Measurements from ENCODE around the gene MTF1. TPM values are rescaled to one million over a fixed set of nuclear protein-coding genes. Genes with fewer than 3 reads are reported as not detected.

The MTF1 gene
- total RNA-seq, 1 donor: 4.3 TPM

GRCh38 chr1:37825506-37825905 lies 33.9 kb downstream of the MTF1 start:
- DNase-seq (ENCODE audit: insufficient read length, low spot score, missing footprints): no peak
- no peak overlapping the region for H2AFZ ChIP-seq (ENCODE audit: low read length)
- no peaks in the 10 kb centered on the region for H3K79me2 ChIP-seq (ENCODE audit: insufficient read depth, low read length)
- no peak overlapping the region for H3K27ac ChIP-seq (ENCODE audit: low read depth, low read length)
- H3K4me2 ChIP-seq (ENCODE audit: insufficient read depth, low read length): no peak overlapping the region
- no peaks in the 10 kb centered on the region for H3K9me3 ChIP-seq (ENCODE audit: low read depth, low read length)
- H3K27me3 ChIP-seq (ENCODE audit: insufficient read depth, low read length): no peaks in the 10 kb centered on the region
- no peak overlapping the region for H3K4me3 ChIP-seq (ENCODE audit: insufficient read depth, low read length)
- peaks cover 22% of the 10 kb centered on the region for H3K36me3 ChIP-seq (ENCODE audit: insufficient read depth, low read length)
- H3K4me1 ChIP-seq (ENCODE audit: insufficient read depth, low read length): no peaks in the 10 kb centered on the region
- peaks cover 4% of the 10 kb centered on the region for H4K20me1 ChIP-seq (ENCODE audit: insufficient read depth, low read length)
- no peak for TF ChIP-seq CTCF (IDR thresholded peaks at IDR 0.05; ENCODE audit: extremely low read depth, low read depth, low read length)

- Histone ChIP-seq H4K20me1 (ENCODE audit: insufficient read depth, low read length) (peaks cover 6% of the 10 kb centered on the region), H3K27me3 (ENCODE audit: insufficient read depth, low read length) (no peaks in the 10 kb centered on the region), H3K36me3 (ENCODE audit: insufficient read depth, low read length) (peaks cover 32% of the 10 kb centered on the region), H2AFZ (ENCODE audit: low read length) (no peak overlapping the region), H3K4me2 (ENCODE audit: insufficient read depth, low read length) (no peak overlapping the region), H3K4me1 (ENCODE audit: insufficient read depth, low read length) (peaks cover 5% of the 10 kb centered on the region), H3K4me3 (ENCODE audit: insufficient read depth, low read length) (no peak overlapping the region), H3K79me2 (ENCODE audit: insufficient read depth, low read length) (no peaks in the 10 kb centered on the region), H3K9me3 (ENCODE audit: low read depth, low read length) (no peaks in the 10 kb centered on the region), H3K27ac (ENCODE audit: low read depth, low read length) (peak overlapping the region; percentile 13)
- no peak for DNase-seq (ENCODE audit: insufficient read length, low spot score, missing footprints)
- no peak for TF ChIP-seq CTCF (IDR thresholded peaks at IDR 0.05; ENCODE audit: extremely low read depth, low read depth, low read length)
Observed at GRCh38 chr1:37824001-37824400, 35.4 kb downstream of the MTF1 start.

GRCh38 chr1:37822906-37823815 lies 36.2 kb downstream of the MTF1 start:
- Histone ChIP-seq H4K20me1 (ENCODE audit: insufficient read depth, low read length) (peaks cover 6% of the 10 kb centered on the region), H3K79me2 (ENCODE audit: insufficient read depth, low read length) (no peaks in the 10 kb centered on the region), H3K27me3 (ENCODE audit: insufficient read depth, low read length) (no peaks in the 10 kb centered on the region), H3K4me1 (ENCODE audit: insufficient read depth, low read length) (peaks cover 5% of the 10 kb centered on the region), H3K36me3 (ENCODE audit: insufficient read depth, low read length) (peaks cover 32% of the 10 kb centered on the region), H3K27ac (ENCODE audit: low read depth, low read length) (peak overlapping the region; percentile 13), H3K9me3 (ENCODE audit: low read depth, low read length) (no peaks in the 10 kb centered on the region), H3K4me3 (ENCODE audit: insufficient read depth, low read length) (no peak overlapping the region), H2AFZ (ENCODE audit: low read length) (no peak overlapping the region), H3K4me2 (ENCODE audit: insufficient read depth, low read length) (peak overlapping the region; percentile 14)
- TF ChIP-seq CTCF (IDR thresholded peaks at IDR 0.05; ENCODE audit: extremely low read depth, low read depth, low read length): no peak
- DNase-seq (ENCODE audit: insufficient read length, low spot score, missing footprints): no peak

- no peaks in the 10 kb centered on the region for H3K27me3 ChIP-seq (ENCODE audit: insufficient read depth, low read length)
- peaks cover 45% of the 10 kb centered on the region for H3K36me3 ChIP-seq (ENCODE audit: insufficient read depth, low read length)
- H2AFZ ChIP-seq (ENCODE audit: low read length): no peak overlapping the region
- no peak for DNase-seq (ENCODE audit: insufficient read length, low spot score, missing footprints)
- no peak overlapping the region for H3K4me2 ChIP-seq (ENCODE audit: insufficient read depth, low read length)
- H3K4me1 ChIP-seq (ENCODE audit: insufficient read depth, low read length): peaks cover 5% of the 10 kb centered on the region
- H4K20me1 ChIP-seq (ENCODE audit: insufficient read depth, low read length): peaks cover 2% of the 10 kb centered on the region
- H3K27ac ChIP-seq (ENCODE audit: low read depth, low read length): no peak overlapping the region
- H3K9me3 ChIP-seq (ENCODE audit: low read depth, low read length): no peaks in the 10 kb centered on the region
- no peaks in the 10 kb centered on the region for H3K79me2 ChIP-seq (ENCODE audit: insufficient read depth, low read length)
- TF ChIP-seq CTCF (IDR thresholded peaks at IDR 0.05; ENCODE audit: extremely low read depth, low read depth, low read length): no peak
- no peak overlapping the region for H3K4me3 ChIP-seq (ENCODE audit: insufficient read depth, low read length)
Observed at GRCh38 chr1:37821481-37821880, 37.9 kb downstream of the MTF1 start.
